WTC11 (cell line): Measurements from ENCODE around the gene ETV6. TPM values are rescaled to one million over a fixed set of nuclear protein-coding genes. Genes with fewer than 3 reads are reported as not detected.

Experiments used
- ATAC-seq: fragments of 200-7000 bp; cut with Tn5 transposase; 2 replicates; pipeline ENCODE4 v1.10.0; 2021; ENCODE audit warnings: mild to moderate bottlenecking, moderate library complexity
- CTCF ChIA-PET: fragments of 300-600 bp; sonication (Branson Sonifier 250); formaldehyde crosslinking; loops from one replicate; lab custom pipeline; 2021; ENCODE audit warnings: antibody characterized with exemption; lab: Charles Lee
- POLR2A ChIA-PET: fragments of 350-600 bp; sonication (Branson Sonifier 250); formaldehyde crosslinking; loops from one replicate; lab custom pipeline; 2021; ENCODE audit warnings: antibody characterized with exemption; lab: Charles Lee
- DNase-seq: peaks from one replicate; pipeline ENCODE4 v3.0.0; 2021; ENCODE audit warnings: low spot score
- H3K27ac Mint-ChIP-seq: 2 replicates; pipeline ENCODE4 v1.8.0; 2021; ENCODE audit warnings: mixed read lengths
- H3K27me3 Mint-ChIP-seq: 2 replicates; pipeline ENCODE4 v1.8.0; 2021; ENCODE audit warnings: low read depth, mild to moderate bottlenecking, moderate library complexity, mixed read lengths
- H3K36me3 Mint-ChIP-seq: 2 replicates; pipeline ENCODE4 v1.8.0; 2021; ENCODE audit warnings: mixed read lengths
- H3K4me1 Mint-ChIP-seq: 2 replicates; pipeline ENCODE4 v1.8.0; 2022; ENCODE audit warnings: mixed read lengths
- H3K4me3 Mint-ChIP-seq: 2 replicates; pipeline ENCODE4 v1.8.0; 2021; ENCODE audit warnings: mild to moderate bottlenecking, moderate library complexity, mixed read lengths
- H3K9me3 Mint-ChIP-seq: 2 replicates; pipeline ENCODE4 v1.8.0; 2021; ENCODE audit warnings: mixed read lengths
- CREB1 ChIP-seq: sonication (generic); formaldehyde crosslinking; IDR thresholded peaks from 2 replicates; pipeline ENCODE4 v1.8.0; 2023; ENCODE audit warnings: mild to moderate bottlenecking, missing genetic modification reagents
- E2F5 ChIP-seq: sonication (generic); formaldehyde crosslinking; IDR thresholded peaks from 2 replicates; pipeline ENCODE4 v1.8.1; 2022; ENCODE audit warnings: mild to moderate bottlenecking, moderate library complexity, missing genetic modification reagents
- ELF4 ChIP-seq: sonication (generic); formaldehyde crosslinking; IDR thresholded peaks from 2 replicates; pipeline ENCODE4 v1.8.1; 2022; ENCODE audit warnings: low read depth, mild to moderate bottlenecking, moderate library complexity, missing genetic modification reagents
- FOXP1 ChIP-seq: sonication (generic); formaldehyde crosslinking; IDR thresholded peaks from 2 replicates; pipeline ENCODE4 v1.8.0; 2022; ENCODE audit warnings: missing genetic modification reagents, mild to moderate bottlenecking, moderate library complexity, borderline replicate concordance
- IRF2 ChIP-seq: sonication (generic); formaldehyde crosslinking; IDR thresholded peaks from 2 replicates; pipeline ENCODE4 v1.8.0; 2022; ENCODE audit warnings: low read depth, missing genetic modification reagents, borderline replicate concordance
- JAZF1 ChIP-seq: fragments of 250-450 bp; sonication (Bioruptor Pico); IDR thresholded peaks from 2 replicates; pipeline ENCODE4 v1.9.0; 2021; ENCODE audit warnings: moderate library complexity, mild to moderate bottlenecking, inconsistent platforms
- MAX ChIP-seq: sonication (generic); formaldehyde crosslinking; IDR thresholded peaks from 2 replicates; pipeline ENCODE4 v1.8.0; 2022; ENCODE audit warnings: mild to moderate bottlenecking, missing genetic modification reagents
- MLX ChIP-seq: sonication (generic); formaldehyde crosslinking; IDR thresholded peaks from 2 replicates; pipeline ENCODE4 v1.8.1; 2023; ENCODE audit warnings: mild to moderate bottlenecking, missing genetic modification reagents, moderate library complexity
- MYBL2 ChIP-seq: sonication (generic); formaldehyde crosslinking; IDR thresholded peaks from 2 replicates; pipeline ENCODE4 v1.8.1; 2023; ENCODE audit warnings: mild to moderate bottlenecking, moderate library complexity, missing genetic modification reagents
- NFYB ChIP-seq: sonication (generic); formaldehyde crosslinking; conservative IDR thresholded peaks from 2 replicates; pipeline ENCODE4 v1.8.0; 2022; ENCODE audit warnings: low read depth, missing genetic modification reagents
- NR3C1 ChIP-seq: sonication (generic); formaldehyde crosslinking; conservative IDR thresholded peaks from 2 replicates; pipeline ENCODE4 v1.8.1; 2023; ENCODE audit warnings: low read depth, mild to moderate bottlenecking, missing genetic modification reagents
- OVOL2 ChIP-seq: fragments of 250-450 bp; sonication (Bioruptor Pico); IDR thresholded peaks from 2 replicates; pipeline ENCODE4 v1.9.0; 2021; ENCODE audit warnings: mild to moderate bottlenecking, borderline replicate concordance
- RELA ChIP-seq: sonication (generic); formaldehyde crosslinking; IDR thresholded peaks from 2 replicates; pipeline ENCODE4 v1.8.1; 2022; ENCODE audit warnings: missing genetic modification reagents, mild to moderate bottlenecking, borderline replicate concordance
- SMAD3 ChIP-seq: sonication (generic); formaldehyde crosslinking; IDR thresholded peaks from 2 replicates; pipeline ENCODE4 v1.8.0; 2022; ENCODE audit warnings: missing genetic modification reagents, mild to moderate bottlenecking, borderline replicate concordance
- SMAD4 ChIP-seq: sonication (generic); formaldehyde crosslinking; IDR thresholded peaks from 2 replicates; pipeline ENCODE4 v1.8.0; 2022; ENCODE audit warnings: mild to moderate bottlenecking, missing genetic modification reagents
- STAT6 ChIP-seq: sonication (generic); formaldehyde crosslinking; conservative IDR thresholded peaks from 2 replicates; pipeline ENCODE4 v1.8.1; 2023; ENCODE audit warnings: mild to moderate bottlenecking, low read depth, missing genetic modification reagents, moderate library complexity
- TEAD1 ChIP-seq: sonication (generic); formaldehyde crosslinking; IDR thresholded peaks from 2 replicates; pipeline ENCODE4 v1.8.0; 2022; ENCODE audit warnings: mild to moderate bottlenecking, missing genetic modification reagents
- ZNF121 ChIP-seq: sonication (generic); formaldehyde crosslinking; IDR thresholded peaks from 2 replicates; pipeline ENCODE4 v1.8.0; 2023; ENCODE audit warnings: missing genetic modification reagents
- ZNF423 ChIP-seq: fragments of 250-450 bp; sonication (Bioruptor Pico); IDR thresholded peaks from 2 replicates; pipeline ENCODE4 v2.1.2; 2022; ENCODE audit warnings: mild to moderate bottlenecking, moderate library complexity
- ZNF425 ChIP-seq: fragments of 250-450 bp; sonication (Bioruptor Pico); conservative IDR thresholded peaks from 2 replicates; pipeline ENCODE4 v1.9.0; 2021; ENCODE audit warnings: mild to moderate bottlenecking
- ZNF671 ChIP-seq: fragments of 250-450 bp; sonication (Bioruptor Pico); IDR thresholded peaks from 2 replicates; pipeline ENCODE4 v1.8.0; 2021; ENCODE audit warnings: mild to moderate bottlenecking
- total RNA-seq: library from RNA; stranded (reverse); gene quantifications from 3 replicates; pipeline ENCODE4 v1.2.3, GENCODE V29; 2021
- TF ChIP-seq, protein P1 (sequence below): sonication (generic); formaldehyde crosslinking; IDR thresholded peaks from 2 replicates; pipeline ENCODE4 v1.8.0; 2022; ENCODE audit warnings: mild to moderate bottlenecking, missing genetic modification reagents
- TF ChIP-seq, protein P2 (sequence below): fragments of 250-450 bp; sonication (Bioruptor Pico); IDR thresholded peaks from 2 replicates; pipeline ENCODE4 v1.8.0; 2021; ENCODE audit warnings: mild to moderate bottlenecking

Gene ETV6
- total RNA-seq, 1 experiment from 2014 or later: 23.5 TPM

DNA sequence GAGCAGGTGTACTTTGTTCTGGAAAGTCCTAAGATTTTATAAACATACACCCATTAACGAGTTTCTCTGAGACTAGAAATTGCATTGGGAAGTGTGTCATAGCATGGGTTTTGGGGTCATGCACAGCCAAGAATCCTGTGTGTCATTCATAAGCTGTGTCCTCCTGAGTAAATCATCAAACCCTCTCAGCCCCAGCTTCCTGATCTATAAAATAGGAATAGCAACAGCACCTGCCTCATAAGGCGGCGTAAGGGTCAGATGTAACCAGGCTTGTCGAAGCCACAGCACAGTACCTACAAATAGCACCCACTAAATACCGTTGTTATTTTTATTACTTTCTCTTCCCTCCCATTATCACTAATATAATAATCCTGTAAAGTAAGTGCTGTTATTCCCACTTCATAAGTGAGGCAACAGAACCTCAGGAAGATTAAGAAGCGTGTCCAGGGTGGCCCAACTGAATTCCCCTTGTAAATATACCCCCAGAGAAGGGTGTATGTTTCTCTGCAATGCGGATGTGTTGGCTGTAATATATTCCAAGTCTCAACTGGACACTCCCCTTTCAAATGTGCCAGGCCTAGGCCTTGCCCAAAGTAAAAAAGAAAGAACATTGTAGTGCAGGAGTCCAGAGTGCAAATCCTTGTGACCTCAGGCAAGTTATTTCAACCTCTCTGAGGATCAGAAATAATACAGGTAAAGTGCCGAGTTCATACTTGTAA, 233.0 kb downstream of the ETV6 start:
- no peak overlapping the region for H3K27ac Mint-ChIP-seq
- POLR2A ChIA-PET: no interaction called here

GRCh38 chr12:11884116-11884515, 234.6 kb downstream of the ETV6 start:
- CTCF ChIA-PET: no interaction called here
- H3K27me3 Mint-ChIP-seq: no peaks in the 10 kb centered on the region
- H3K27ac Mint-ChIP-seq: 0 out of 2 replicates have a peak overlapping the region, but pooled peaks have one; percentile 23
- TF ChIP-seq JAZF1 (CRISPR knock-in tag) (no peak), ZNF121 (CRISPR knock-in tag) (no peak), IRF2 (no peak), E2F5 (CRISPR knock-in tag) (no peak), CREB1 (CRISPR knock-in tag) (no peak), MYBL2 (CRISPR knock-in tag) (no peak), FOXP1 (CRISPR knock-in tag) (no peak), STAT6 (no peak), SMAD3 (CRISPR knock-in tag) (no peak), MLX (no peak), RELA (CRISPR knock-in tag) (no peak), ZNF425 (CRISPR knock-in tag) (no peak), OVOL2 (no peak), MAX (CRISPR knock-in tag) (no peak), SMAD4 (no peak)
- TF ChIP-seq, protein P1, sequence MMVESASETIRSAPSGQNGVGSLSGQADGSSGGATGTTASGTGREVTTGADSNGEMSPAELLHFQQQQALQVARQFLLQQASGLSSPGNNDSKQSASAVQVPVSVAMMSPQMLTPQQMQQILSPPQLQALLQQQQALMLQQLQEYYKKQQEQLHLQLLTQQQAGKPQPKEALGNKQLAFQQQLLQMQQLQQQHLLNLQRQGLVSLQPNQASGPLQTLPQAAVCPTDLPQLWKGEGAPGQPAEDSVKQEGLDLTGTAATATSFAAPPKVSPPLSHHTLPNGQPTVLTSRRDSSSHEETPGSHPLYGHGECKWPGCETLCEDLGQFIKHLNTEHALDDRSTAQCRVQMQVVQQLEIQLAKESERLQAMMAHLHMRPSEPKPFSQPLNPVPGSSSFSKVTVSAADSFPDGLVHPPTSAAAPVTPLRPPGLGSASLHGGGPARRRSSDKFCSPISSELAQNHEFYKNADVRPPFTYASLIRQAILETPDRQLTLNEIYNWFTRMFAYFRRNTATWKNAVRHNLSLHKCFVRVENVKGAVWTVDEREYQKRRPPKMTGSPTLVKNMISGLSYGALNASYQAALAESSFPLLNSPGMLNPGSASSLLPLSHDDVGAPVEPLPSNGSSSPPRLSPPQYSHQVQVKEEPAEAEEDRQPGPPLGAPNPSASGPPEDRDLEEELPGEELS (CRISPR knock-in tag): no peak
- TF ChIP-seq, protein P2, sequence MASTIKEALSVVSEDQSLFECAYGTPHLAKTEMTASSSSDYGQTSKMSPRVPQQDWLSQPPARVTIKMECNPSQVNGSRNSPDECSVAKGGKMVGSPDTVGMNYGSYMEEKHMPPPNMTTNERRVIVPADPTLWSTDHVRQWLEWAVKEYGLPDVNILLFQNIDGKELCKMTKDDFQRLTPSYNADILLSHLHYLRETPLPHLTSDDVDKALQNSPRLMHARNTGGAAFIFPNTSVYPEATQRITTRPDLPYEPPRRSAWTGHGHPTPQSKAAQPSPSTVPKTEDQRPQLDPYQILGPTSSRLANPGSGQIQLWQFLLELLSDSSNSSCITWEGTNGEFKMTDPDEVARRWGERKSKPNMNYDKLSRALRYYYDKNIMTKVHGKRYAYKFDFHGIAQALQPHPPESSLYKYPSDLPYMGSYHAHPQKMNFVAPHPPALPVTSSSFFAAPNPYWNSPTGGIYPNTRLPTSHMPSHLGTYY (CRISPR knock-in tag): no peak
- no peaks in the 10 kb centered on the region for H3K9me3 Mint-ChIP-seq
- H3K4me1 Mint-ChIP-seq: peaks cover 15% of the 10 kb centered on the region
- H3K4me3 Mint-ChIP-seq: no peak overlapping the region
- DNase-seq (no peak), ATAC-seq (no peak)
- POLR2A ChIA-PET: no interaction called here
- H3K36me3 Mint-ChIP-seq: peaks cover 16% of the 10 kb centered on the region

More for the DNA sequence above, 233.0 kb downstream of the ETV6 start:
- Mint-ChIP-seq H3K36me3 (peaks cover 9% of the 10 kb centered on the region), H3K4me3 (no peak overlapping the region), H3K27me3 (no peaks in the 10 kb centered on the region), H3K4me1 (peaks cover 31% of the 10 kb centered on the region), H3K9me3 (no peaks in the 10 kb centered on the region)
- no peak for DNase-seq
- TF ChIP-seq NFYB (CRISPR knock-in tag) (no peak), TEAD1 (CRISPR knock-in tag) (no peak), NR3C1 (CRISPR knock-in tag) (no peak), ZNF671 (CRISPR knock-in tag) (no peak), ZNF423 (CRISPR knock-in tag) (no peak), ELF4 (CRISPR knock-in tag) (no peak)
- ATAC-seq: no peak
- CTCF ChIA-PET: no interaction called here
